Lower lobe of right lung (tissue), 2 donors: ENCODE data around the gene PPP1R36. TPM values are rescaled to one million over a fixed set of nuclear protein-coding genes. Genes with fewer than 3 reads are reported as not detected.
A peak's percentile ranks its signal among the peaks of the same experiment; 100 is the strongest.
"Not testable (repeated sequence)": the region's sequence is repeated elsewhere in the genome, so short reads cannot be mapped to it uniquely, and the experiment has no call there.

Experiments
- ATAC-seq, 2 donors: fragments of 200-7000 bp; cut with Tn5 transposase; one replicate each; pipeline ENCODE4 v1.9.1; 2020 to 2022; ENCODE audit warnings: mild to moderate bottlenecking in 2 of 2, moderate library complexity in 2 of 2
- DNase-seq: peaks from one replicate; pipeline ENCODE4 v3.0.0-alpha.2; 2020
- H3K27ac ChIP-seq: fragments of 200-600 bp; one replicate; pipeline ENCODE4 v1.8.0; 2022
- H3K27me3 ChIP-seq: fragments of 200-600 bp; one replicate; pipeline ENCODE4 v1.8.0; 2022; ENCODE audit warnings: low read depth
- H3K36me3 ChIP-seq: fragments of 200-600 bp; one replicate; pipeline ENCODE4 v1.8.0; 2022; ENCODE audit warnings: mild to moderate bottlenecking
- H3K4me1 ChIP-seq: fragments of 200-600 bp; one replicate; pipeline ENCODE4 v1.8.0; 2022
- H3K4me3 ChIP-seq: fragments of 200-600 bp; one replicate; pipeline ENCODE4 v1.8.0; 2022; ENCODE audit warnings: mild to moderate bottlenecking
- H3K9me3 ChIP-seq: fragments of 200-600 bp; one replicate; pipeline ENCODE4 v1.8.0; 2022
- intact Hi-C: fragments of 100-400 bp; cut with DNase I; formaldehyde crosslinking; loops from one replicate; pipeline ENCODE4 v1.11.0; 2022
- total RNA-seq: library from RNA; stranded (reverse); fragmentation: NEBNext Ultra II Directional; extraction: Animal tissue kit (Norgen Biotek cat#: 25700); gene quantifications from one replicate; pipeline ENCODE4 v1.2.1, GENCODE V29; 2021
- TF ChIP-seq, protein P1 (sequence below): fragments of 200-600 bp; IDR thresholded peaks from one replicate; pipeline ENCODE4 v1.8.0; 2022; ENCODE audit warnings: antibody characterized with exemption, mild to moderate bottlenecking
- donor health status: DM: no; HTN: yes; CAD: no; lungs with severe emphysema.

Gene PPP1R36
- total RNA-seq, 1 donor from 2014 or later: 0.97 TPM

- DNase-seq (no peak), ATAC-seq (no peak)
- H3K9me3 ChIP-seq: no peaks in the 10 kb centered on the region
- H3K4me1 ChIP-seq: peaks cover 9% of the 10 kb centered on the region
- TF ChIP-seq, protein P1, sequence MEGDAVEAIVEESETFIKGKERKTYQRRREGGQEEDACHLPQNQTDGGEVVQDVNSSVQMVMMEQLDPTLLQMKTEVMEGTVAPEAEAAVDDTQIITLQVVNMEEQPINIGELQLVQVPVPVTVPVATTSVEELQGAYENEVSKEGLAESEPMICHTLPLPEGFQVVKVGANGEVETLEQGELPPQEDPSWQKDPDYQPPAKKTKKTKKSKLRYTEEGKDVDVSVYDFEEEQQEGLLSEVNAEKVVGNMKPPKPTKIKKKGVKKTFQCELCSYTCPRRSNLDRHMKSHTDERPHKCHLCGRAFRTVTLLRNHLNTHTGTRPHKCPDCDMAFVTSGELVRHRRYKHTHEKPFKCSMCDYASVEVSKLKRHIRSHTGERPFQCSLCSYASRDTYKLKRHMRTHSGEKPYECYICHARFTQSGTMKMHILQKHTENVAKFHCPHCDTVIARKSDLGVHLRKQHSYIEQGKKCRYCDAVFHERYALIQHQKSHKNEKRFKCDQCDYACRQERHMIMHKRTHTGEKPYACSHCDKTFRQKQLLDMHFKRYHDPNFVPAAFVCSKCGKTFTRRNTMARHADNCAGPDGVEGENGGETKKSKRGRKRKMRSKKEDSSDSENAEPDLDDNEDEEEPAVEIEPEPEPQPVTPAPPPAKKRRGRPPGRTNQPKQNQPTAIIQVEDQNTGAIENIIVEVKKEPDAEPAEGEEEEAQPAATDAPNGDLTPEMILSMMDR: no peak
- intact Hi-C loops: no loop called here
- H3K36me3 ChIP-seq: no peaks in the 10 kb centered on the region
- H3K27ac ChIP-seq: no peak overlapping the region
- no peak overlapping the region for H3K4me3 ChIP-seq
- H3K27me3 ChIP-seq: no peaks in the 10 kb centered on the region
Observed at GRCh38 chr14:64554556-64554955, 4.8 kb downstream of the PPP1R36 start.

GRCh38 chr14:64556526-64556925, 6.8 kb downstream of the PPP1R36 start:
- Histone ChIP-seq H3K4me1 (no peaks in the 10 kb centered on the region), H3K36me3 (no peaks in the 10 kb centered on the region), H3K4me3 (no peak overlapping the region), H3K27ac (no peak overlapping the region), H3K9me3 (no peaks in the 10 kb centered on the region), H3K27me3 (no peaks in the 10 kb centered on the region)
- intact Hi-C loops: no loop called here
- TF ChIP-seq, protein P1: no peak
- DNase-seq (no peak), ATAC-seq (no peak)

GRCh38 chr14:64558216-64558615, 8.5 kb downstream of the PPP1R36 start:
- H3K4me1 ChIP-seq, ATAC-seq, intact Hi-C loops, H3K9me3 ChIP-seq, H3K36me3 ChIP-seq, DNase-seq, H3K4me3 ChIP-seq, H3K27me3 ChIP-seq, H3K27ac ChIP-seq: not testable (repeated sequence)

DNA sequence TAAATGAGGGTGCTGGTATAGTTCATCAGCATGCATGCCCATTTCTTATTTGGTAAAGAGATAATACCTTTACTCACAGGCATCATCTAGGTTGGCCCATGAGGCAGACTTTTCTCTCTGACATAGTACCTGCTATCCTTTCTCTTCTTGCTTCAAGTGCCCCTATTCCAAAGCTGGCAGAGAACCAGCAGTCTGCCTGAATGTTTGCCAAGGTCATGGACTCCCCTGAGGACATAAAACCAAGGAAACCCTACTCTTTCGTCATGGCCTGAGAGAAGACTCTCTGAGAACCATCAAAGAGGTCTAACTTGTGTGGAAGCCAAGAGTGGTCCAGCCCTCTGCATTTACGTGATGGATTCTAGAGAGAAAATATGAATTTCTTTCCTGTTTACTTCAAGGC, 11.9 kb downstream of the PPP1R36 start:
- intact Hi-C loops: no loop called here
- H3K36me3 ChIP-seq: no peaks in the 10 kb centered on the region
- ATAC-seq (no peak), DNase-seq (no peak)
- no peaks in the 10 kb centered on the region for H3K9me3 ChIP-seq
- TF ChIP-seq, protein P1: no peak
- H3K27ac ChIP-seq: no peak overlapping the region
- H3K4me1 ChIP-seq: peaks cover 2% of the 10 kb centered on the region
- H3K4me3 ChIP-seq: no peak overlapping the region
- H3K27me3 ChIP-seq: no peaks in the 10 kb centered on the region

DNA sequence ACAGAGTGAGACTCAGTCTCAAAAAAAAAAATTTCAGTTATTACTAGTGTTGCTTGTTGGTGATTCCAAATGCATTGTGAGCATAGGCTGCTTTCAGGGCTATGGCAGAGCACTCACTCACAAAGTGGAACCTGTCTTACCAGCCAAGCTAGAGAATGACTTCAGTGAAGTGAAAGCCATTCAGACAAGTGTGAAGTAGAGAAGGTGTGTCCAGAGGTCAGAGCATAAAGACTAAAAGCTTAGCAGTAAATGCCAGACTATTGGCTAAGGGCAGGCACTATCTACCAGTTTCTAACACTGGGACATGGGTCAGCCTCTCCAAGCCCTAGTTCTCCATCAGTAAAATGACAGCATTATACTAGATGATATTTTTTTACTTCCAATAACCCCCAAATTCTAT, 12.7 kb downstream of the PPP1R36 start:
- no peaks in the 10 kb centered on the region for H3K9me3 ChIP-seq
- ATAC-seq (peak; percentile 35 to 64), DNase-seq (no peak)
- peaks cover 6% of the 10 kb centered on the region for H3K4me1 ChIP-seq
- no peak overlapping the region for H3K27ac ChIP-seq
- intact Hi-C loops: no loop called here
- H3K4me3 ChIP-seq: no peak overlapping the region
- H3K27me3 ChIP-seq: no peaks in the 10 kb centered on the region
- H3K36me3 ChIP-seq: no peaks in the 10 kb centered on the region
- TF ChIP-seq, protein P1: no peak

DNA sequence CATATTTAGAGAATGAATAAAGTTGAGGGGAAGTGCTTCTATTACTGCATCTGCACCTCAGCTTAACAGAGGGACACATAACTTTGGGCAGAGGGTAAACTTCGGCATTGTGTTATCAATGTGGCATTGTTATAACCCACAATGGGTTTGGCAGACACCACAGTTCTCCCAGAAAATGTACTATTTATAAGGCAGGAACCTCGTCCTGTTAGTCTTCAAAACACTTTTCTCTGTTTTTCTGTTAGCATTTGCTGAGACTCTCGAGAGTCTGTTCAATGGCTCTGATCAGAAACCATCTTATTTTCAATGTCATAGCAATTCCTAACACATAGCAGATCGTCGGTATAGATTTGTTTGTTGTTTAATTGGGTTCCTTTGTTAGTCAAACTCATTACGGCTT, 13.9 kb downstream of the PPP1R36 start:
- Histone ChIP-seq H3K9me3 (no peaks in the 10 kb centered on the region), H3K27me3 (no peaks in the 10 kb centered on the region), H3K36me3 (no peaks in the 10 kb centered on the region), H3K4me3 (no peak overlapping the region), H3K4me1 (peaks cover 6% of the 10 kb centered on the region), H3K27ac (no peak overlapping the region)
- ATAC-seq (no peak), DNase-seq (no peak)
- intact Hi-C loops: no loop called here
- TF ChIP-seq, protein P1: no peak
